Dendritic cell treated with granulocyte-macrophage colony-stimulating factor and Interleukin-4, amounts not matched to agents 40 ng/mL and 50 ng/mL, for 4 days (primary cell): ENCODE measurements around the gene AGAP1.

Experiments used
- H3K27ac Mint-ChIP-seq: one replicate; pipeline ENCODE4 v1.8.0; 2022; ENCODE audit warnings: mild to moderate bottlenecking, mixed read lengths
- H3K27me3 Mint-ChIP-seq: one replicate; pipeline ENCODE4 v1.8.0; 2022; ENCODE audit warnings: mild to moderate bottlenecking, mixed read lengths
- H3K36me3 Mint-ChIP-seq: one replicate; pipeline ENCODE4 v1.8.0; 2022; ENCODE audit warnings: low read depth, mixed read lengths
- H3K4me1 Mint-ChIP-seq: one replicate; pipeline ENCODE4 v1.8.0; 2022; ENCODE audit warnings: low read depth, mixed read lengths
- H3K4me3 Mint-ChIP-seq: one replicate; pipeline ENCODE4 v1.8.0; 2022; ENCODE audit warnings: mild to moderate bottlenecking, moderate library complexity, mixed read lengths
- H3K9me3 Mint-ChIP-seq: one replicate; pipeline ENCODE4 v1.8.0; 2022; ENCODE audit warnings: mixed read lengths
- intact Hi-C: fragments of 100-400 bp; cut with micrococcal nuclease; formaldehyde crosslinking; loops from one replicate; pipeline ENCODE4 v1.15.0; 2022

AGAP1 gene

DNA sequence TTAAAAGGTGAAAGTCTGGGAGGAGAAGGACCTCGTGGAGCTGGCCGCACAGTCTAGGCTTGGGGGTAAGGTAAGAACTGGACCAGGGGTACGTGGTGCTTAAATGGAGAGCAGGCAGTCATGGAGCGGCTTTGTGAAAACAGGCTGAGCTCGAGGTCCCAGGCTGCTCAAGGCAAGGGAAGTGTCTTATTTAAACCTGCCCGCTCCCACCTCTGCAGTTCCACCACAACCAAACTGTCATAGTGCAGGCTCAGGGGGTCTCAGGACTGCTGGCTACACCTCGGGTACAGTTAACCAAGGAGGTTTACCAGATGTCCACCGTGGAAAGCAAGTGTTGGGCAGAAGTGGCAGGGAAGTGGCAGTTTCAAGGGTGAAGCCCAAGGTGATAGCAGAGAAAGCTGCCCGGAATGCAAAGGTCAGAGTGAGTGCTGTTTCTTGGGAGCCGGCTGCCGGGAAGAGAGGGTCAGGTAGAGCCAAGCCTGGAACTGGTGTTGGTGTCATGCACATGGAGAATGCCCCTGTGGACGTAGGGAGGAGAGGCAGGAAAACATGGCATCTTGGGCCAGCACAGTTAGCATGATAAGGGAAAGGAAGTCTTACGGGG is 471.0 kb downstream of the AGAP1 start:
- H3K4me3 Mint-ChIP-seq = no peak overlapping the region
- no peaks in the 10 kb centered on the region for H3K9me3 Mint-ChIP-seq
- H3K4me1 Mint-ChIP-seq = no peaks in the 10 kb centered on the region
- no peaks in the 10 kb centered on the region for H3K36me3 Mint-ChIP-seq
- no peaks in the 10 kb centered on the region for H3K27me3 Mint-ChIP-seq
- H3K27ac Mint-ChIP-seq = no peak overlapping the region
- intact Hi-C loops = no loop called here

GRCh38 chr2:235966396-235966795 is 472.6 kb downstream of the AGAP1 start:
- no peaks in the 10 kb centered on the region for H3K4me1 Mint-ChIP-seq
- H3K27ac Mint-ChIP-seq = no peak overlapping the region
- no peaks in the 10 kb centered on the region for H3K27me3 Mint-ChIP-seq
- no peak overlapping the region for H3K4me3 Mint-ChIP-seq
- intact Hi-C loops = no loop called here
- H3K9me3 Mint-ChIP-seq = no peaks in the 10 kb centered on the region
- no peaks in the 10 kb centered on the region for H3K36me3 Mint-ChIP-seq

- Mint-ChIP-seq H3K4me3 (no peak overlapping the region), H3K4me1 (no peaks in the 10 kb centered on the region), H3K36me3 (no peaks in the 10 kb centered on the region), H3K9me3 (no peaks in the 10 kb centered on the region), H3K27ac (no peak overlapping the region), H3K27me3 (no peaks in the 10 kb centered on the region)
- intact Hi-C loops = no loop called here
Observed at GRCh38 chr2:235966932-235967757, 473.3 kb downstream of the AGAP1 start.

- Mint-ChIP-seq H3K9me3 (no peaks in the 10 kb centered on the region), H3K27me3 (no peaks in the 10 kb centered on the region), H3K27ac (no peak overlapping the region), H3K36me3 (no peaks in the 10 kb centered on the region), H3K4me3 (no peak overlapping the region), H3K4me1 (no peaks in the 10 kb centered on the region)
- intact Hi-C loops = no loop called here
Observed at GRCh38 chr2:235968155-235968554, 474.3 kb downstream of the AGAP1 start.

DNA sequence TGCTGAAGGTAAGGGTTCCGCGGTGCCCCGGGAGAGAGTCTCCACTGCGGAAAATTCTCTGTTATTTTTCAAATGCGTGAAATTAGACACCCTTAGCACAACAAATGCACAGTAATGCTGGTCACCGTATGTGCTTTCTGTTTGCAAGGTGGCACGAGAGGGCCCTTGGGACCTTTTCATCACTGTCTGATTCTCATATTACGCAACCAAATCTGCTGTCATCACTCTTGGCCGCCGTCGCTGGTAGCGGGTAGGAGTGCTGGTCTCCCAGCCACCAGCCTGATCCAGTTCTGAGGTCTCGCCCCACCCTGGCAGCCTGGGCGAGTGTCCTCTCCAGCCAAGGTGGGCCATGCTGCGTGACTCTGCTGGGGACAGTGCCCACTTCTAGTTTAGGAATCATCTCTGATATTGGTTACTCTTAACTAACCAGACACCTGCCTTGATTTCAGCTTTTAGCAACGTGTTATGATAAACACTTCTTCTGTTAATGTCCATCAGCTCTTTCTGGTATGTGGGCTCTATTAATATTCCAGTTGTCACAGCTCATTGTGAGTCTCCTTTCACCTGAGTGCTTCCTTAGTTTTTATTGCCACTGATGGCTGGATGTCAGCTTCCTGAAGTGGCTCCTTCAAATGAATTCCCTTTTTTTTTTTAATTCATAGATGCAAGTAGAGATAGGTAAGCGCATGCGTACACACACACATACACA is 474.9 kb downstream of the AGAP1 start:
- Mint-ChIP-seq H3K36me3 (no peaks in the 10 kb centered on the region), H3K4me3 (no peak overlapping the region), H3K27ac (no peak overlapping the region), H3K9me3 (no peaks in the 10 kb centered on the region), H3K27me3 (no peaks in the 10 kb centered on the region), H3K4me1 (no peaks in the 10 kb centered on the region)
- intact Hi-C loops = no loop called here

DNA sequence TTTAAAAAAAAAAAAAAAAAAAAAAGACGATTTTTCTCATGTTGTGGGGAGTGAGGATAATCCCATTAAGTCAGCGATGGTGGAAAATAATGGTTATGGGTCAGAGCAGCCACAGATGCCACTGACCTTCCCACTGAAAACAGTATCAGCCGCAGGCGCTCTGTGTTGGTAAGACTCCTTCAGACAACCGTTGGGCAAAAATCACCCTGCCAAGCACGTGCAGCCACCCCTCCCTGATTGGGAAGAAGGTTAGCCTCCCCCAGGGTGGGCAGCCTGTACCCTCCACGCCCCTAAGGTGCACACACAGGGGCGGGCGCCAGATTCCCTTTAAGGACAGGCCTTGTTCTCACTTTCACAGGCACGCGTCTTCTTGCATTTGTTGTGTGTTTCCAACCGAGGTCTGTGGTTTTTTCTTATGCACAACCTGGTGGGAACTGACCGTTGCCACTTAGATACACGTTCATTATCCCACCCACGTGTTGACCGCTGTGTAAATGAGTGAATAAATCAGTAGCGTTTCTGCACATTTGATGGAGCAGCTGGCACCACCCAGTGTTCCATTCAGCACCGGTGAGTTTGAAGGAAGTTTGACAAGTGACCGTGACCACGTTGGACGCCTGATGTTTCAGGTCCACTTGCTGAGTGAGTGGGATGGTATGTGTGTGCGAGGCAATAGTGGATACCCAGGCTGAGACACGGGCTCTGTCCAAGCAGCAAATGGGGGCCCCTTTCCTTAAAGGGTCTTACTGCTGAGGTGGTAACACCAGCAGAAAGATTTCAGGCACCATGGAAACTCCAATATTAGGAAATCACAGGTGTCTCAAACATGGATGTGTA is 476.6 kb downstream of the AGAP1 start:
- H3K9me3 Mint-ChIP-seq = no peaks in the 10 kb centered on the region
- no peaks in the 10 kb centered on the region for H3K36me3 Mint-ChIP-seq
- no peak overlapping the region for H3K27ac Mint-ChIP-seq
- no peaks in the 10 kb centered on the region for H3K27me3 Mint-ChIP-seq
- no peaks in the 10 kb centered on the region for H3K4me1 Mint-ChIP-seq
- intact Hi-C loops = no loop called here
- H3K4me3 Mint-ChIP-seq = no peak overlapping the region

DNA sequence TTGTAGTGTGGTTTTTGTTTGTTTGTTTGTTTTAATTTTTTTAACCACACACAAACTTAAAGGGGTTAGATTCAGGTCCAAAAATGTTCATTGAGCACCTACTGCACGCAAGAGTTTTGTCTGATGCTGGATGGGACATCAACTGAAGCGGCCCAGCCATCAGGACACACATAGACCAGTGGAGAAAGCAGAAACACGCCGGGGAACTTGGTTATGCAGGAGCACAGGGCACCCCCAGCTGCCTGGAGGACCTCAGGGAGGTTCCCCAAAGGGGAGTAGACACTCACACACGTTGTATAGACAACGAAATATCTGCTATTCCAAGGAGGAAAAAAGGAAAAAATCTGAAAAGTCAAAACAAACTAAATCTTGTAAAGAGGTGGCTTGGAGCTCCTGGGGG is 482.7 kb downstream of the AGAP1 start:
- intact Hi-C loops = no loop called here
- Mint-ChIP-seq H3K4me3 (no peak overlapping the region), H3K4me1 (no peaks in the 10 kb centered on the region), H3K9me3 (no peaks in the 10 kb centered on the region), H3K27me3 (no peaks in the 10 kb centered on the region), H3K36me3 (no peaks in the 10 kb centered on the region), H3K27ac (no peak overlapping the region)

DNA sequence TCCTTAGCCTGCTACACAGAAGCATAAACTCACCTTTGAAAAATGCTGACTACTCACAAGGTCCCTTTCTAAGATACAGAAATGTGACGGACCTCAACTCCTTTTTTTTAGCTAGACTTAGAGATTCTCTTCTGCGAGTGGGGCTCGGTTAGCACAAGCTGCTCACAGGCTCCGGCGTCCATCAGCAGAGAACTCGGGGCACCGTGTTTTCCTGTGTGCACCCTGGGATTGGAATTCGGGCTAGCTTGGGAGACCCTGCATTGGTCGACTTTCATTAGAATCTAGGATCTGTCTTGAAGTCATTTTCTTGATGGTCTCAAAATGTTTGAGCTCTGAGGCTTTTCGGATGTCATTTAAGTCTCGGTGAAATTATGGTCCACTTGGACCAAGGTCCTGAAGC is 483.1 kb downstream of the AGAP1 start:
- H3K36me3 Mint-ChIP-seq = no peaks in the 10 kb centered on the region
- H3K27me3 Mint-ChIP-seq = no peaks in the 10 kb centered on the region
- H3K4me1 Mint-ChIP-seq = no peaks in the 10 kb centered on the region
- intact Hi-C loops = no loop called here
- H3K4me3 Mint-ChIP-seq = no peak overlapping the region
- H3K9me3 Mint-ChIP-seq = no peaks in the 10 kb centered on the region
- no peak overlapping the region for H3K27ac Mint-ChIP-seq

GRCh38 chr2:235977445-235977844 is 483.6 kb downstream of the AGAP1 start:
- no peak overlapping the region for H3K4me3 Mint-ChIP-seq
- no peaks in the 10 kb centered on the region for H3K9me3 Mint-ChIP-seq
- intact Hi-C loops = no loop called here
- H3K36me3 Mint-ChIP-seq = no peaks in the 10 kb centered on the region
- H3K27ac Mint-ChIP-seq = no peak overlapping the region
- H3K4me1 Mint-ChIP-seq = no peaks in the 10 kb centered on the region
- H3K27me3 Mint-ChIP-seq = no peaks in the 10 kb centered on the region

DNA sequence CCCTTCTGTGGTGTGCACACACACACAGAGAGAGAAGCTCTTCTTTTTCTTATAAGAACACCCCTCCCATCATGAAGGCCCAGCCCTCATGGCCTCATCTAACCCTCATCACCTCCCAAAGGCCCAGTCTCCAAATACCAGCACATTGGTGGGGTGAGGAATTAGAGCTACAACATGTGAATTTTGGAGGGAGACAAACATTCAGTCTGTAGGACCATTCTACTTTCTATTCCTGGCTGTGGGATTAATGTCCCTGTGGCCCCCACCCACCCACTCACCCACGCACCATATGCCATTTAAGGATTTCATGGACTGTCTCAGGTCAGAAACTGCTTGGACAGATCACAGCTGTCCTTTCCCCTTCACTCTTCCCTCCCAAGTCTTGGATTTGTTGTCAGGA is 484.2 kb downstream of the AGAP1 start:
- no peaks in the 10 kb centered on the region for H3K9me3 Mint-ChIP-seq
- H3K4me3 Mint-ChIP-seq = no peak overlapping the region
- H3K36me3 Mint-ChIP-seq = no peaks in the 10 kb centered on the region
- no peaks in the 10 kb centered on the region for H3K27me3 Mint-ChIP-seq
- intact Hi-C loops = no loop called here
- H3K4me1 Mint-ChIP-seq = no peaks in the 10 kb centered on the region
- no peak overlapping the region for H3K27ac Mint-ChIP-seq

GRCh38 chr2:235979037-235979436 is 485.2 kb downstream of the AGAP1 start:
- Mint-ChIP-seq H3K4me3 (no peak overlapping the region), H3K9me3 (no peaks in the 10 kb centered on the region), H3K36me3 (no peaks in the 10 kb centered on the region), H3K27me3 (no peaks in the 10 kb centered on the region), H3K4me1 (no peaks in the 10 kb centered on the region), H3K27ac (no peak overlapping the region)
- intact Hi-C loops = no loop called here

- H3K27me3 Mint-ChIP-seq = no peaks in the 10 kb centered on the region
- no peaks in the 10 kb centered on the region for H3K36me3 Mint-ChIP-seq
- no peaks in the 10 kb centered on the region for H3K9me3 Mint-ChIP-seq
- intact Hi-C loops = no loop called here
- no peaks in the 10 kb centered on the region for H3K4me1 Mint-ChIP-seq
- H3K4me3 Mint-ChIP-seq = no peak overlapping the region
- no peak overlapping the region for H3K27ac Mint-ChIP-seq
Observed at GRCh38 chr2:235979753-235980435, 486.1 kb downstream of the AGAP1 start.

DNA sequence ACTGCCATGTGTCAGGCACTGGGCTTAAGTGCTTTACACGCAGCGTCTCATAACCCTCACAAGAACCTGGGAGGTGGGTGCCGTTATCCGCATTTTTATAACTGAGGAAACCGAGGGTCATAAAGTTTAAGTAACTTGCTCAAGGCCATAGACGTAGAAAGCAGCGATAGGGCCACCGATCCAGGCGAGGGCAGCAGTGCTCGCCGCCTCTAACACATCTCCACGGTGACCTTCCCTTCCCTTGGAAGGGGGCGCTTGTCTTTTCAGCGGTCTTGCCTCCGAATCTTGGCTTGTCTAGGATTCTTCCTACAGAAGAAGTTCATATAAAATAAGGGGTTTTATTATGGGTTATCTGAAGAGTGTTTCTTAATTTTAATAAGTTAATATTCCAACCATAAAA is 487.8 kb downstream of the AGAP1 start:
- intact Hi-C loops = no loop called here
- H3K4me1 Mint-ChIP-seq = no peaks in the 10 kb centered on the region
- H3K27me3 Mint-ChIP-seq = no peaks in the 10 kb centered on the region
- no peaks in the 10 kb centered on the region for H3K36me3 Mint-ChIP-seq
- no peaks in the 10 kb centered on the region for H3K9me3 Mint-ChIP-seq
- H3K4me3 Mint-ChIP-seq = no peak overlapping the region
- no peak overlapping the region for H3K27ac Mint-ChIP-seq
